SU-DHL-6 (cell line): ENCODE measurements around the gene RIIAD1.

Source experiments
- H2AFZ ChIP-seq: fragments of 200-600 bp; sonication (generic); 2 replicates; pipeline ENCODE4 v1.6.1; 2014; ENCODE audit warnings: low read depth, mild to moderate bottlenecking, moderate library complexity, mixed read lengths, antibody characterized with exemption, low read length; ENCODE audit not compliant: severe bottlenecking
- H3F3A ChIP-seq: fragments of 200-600 bp; shearing (Covaris generic); 2 replicates; pipeline ENCODE4 v1.6.0; 2016; ENCODE audit warnings: antibody characterized with exemption, mild to moderate bottlenecking; ENCODE audit not compliant: insufficient read depth
- H3K27ac ChIP-seq: fragments of 200-600 bp; sonication (generic); 2 replicates; pipeline ENCODE4 v1.5.1; 2016; ENCODE audit warnings: low read depth, mild to moderate bottlenecking, low read length, moderate library complexity, mixed read lengths
- H3K27me3 ChIP-seq: fragments of 200-600 bp; sonication (generic), shearing (Covaris generic); 2 replicates; pipeline ENCODE4 v1.6.0; 2014; ENCODE audit warnings: mild to moderate bottlenecking, low read length
- H3K36me3 ChIP-seq: fragments of 200-600 bp; sonication (generic); 2 replicates; pipeline ENCODE4 v1.6.1; 2014; ENCODE audit warnings: mild to moderate bottlenecking, low read length, mixed read lengths
- H3K4me2 ChIP-seq: fragments of 300-600, 200-600 bp; shearing (Covaris generic), sonication (generic); 2 replicates; pipeline ENCODE4 v1.6.0; 2014; ENCODE audit warnings: low read length, low read depth, mild to moderate bottlenecking; ENCODE audit not compliant: poor library complexity, severe bottlenecking
- H3K4me3 ChIP-seq: fragments of 200-600 bp; sonication (generic); 2 replicates; pipeline ENCODE4 v1.5.1; 2014; ENCODE audit warnings: antibody characterized with exemption, low read length, mild to moderate bottlenecking, mixed read lengths; ENCODE audit not compliant: insufficient read depth, poor library complexity, severe bottlenecking
- H3K79me2 ChIP-seq: fragments of 200-600 bp; sonication (generic); 2 replicates; pipeline ENCODE4 v1.6.1; 2014; ENCODE audit warnings: mild to moderate bottlenecking, low read length, moderate library complexity; ENCODE audit not compliant: insufficient read depth
- H3K9ac ChIP-seq: fragments of 200-600 bp; sonication (generic); 2 replicates; pipeline ENCODE4 v1.7.0; 2014; ENCODE audit warnings: mild to moderate bottlenecking, low read length
- H3K9me2 ChIP-seq: fragments of 200-600 bp; sonication (generic); replicated peaks from 2 replicates; pipeline ENCODE4 v1.6.1; 2014; ENCODE audit warnings: low read length; ENCODE audit not compliant: insufficient read depth
- H3K9me3 ChIP-seq: fragments of 200-600 bp; sonication (generic); 2 replicates; pipeline ENCODE4 v1.6.1; 2014; ENCODE audit warnings: low read length, mixed read lengths; ENCODE audit not compliant: insufficient read depth
- H4K20me1 ChIP-seq: fragments of 200-600 bp; sonication (generic); 2 replicates; pipeline ENCODE4 v1.6.1; 2014; ENCODE audit warnings: low read depth, mild to moderate bottlenecking, antibody characterized with exemption, low read length, moderate library complexity, mixed read lengths
- CTCF ChIP-seq: fragments of 200-600 bp; sonication (generic); IDR thresholded peaks from one replicate; pipeline ENCODE4 v1.5.1; 2017; ENCODE audit warnings: antibody characterized with exemption, mild to moderate bottlenecking, low read length, moderate library complexity; ENCODE audit not compliant: insufficient read depth, poor library complexity, severe bottlenecking
- EZH2phosphoT487 ChIP-seq: fragments of 200-600 bp; sonication (generic), shearing (Covaris generic); conservative IDR thresholded peaks from 2 replicates; pipeline ENCODE4 v1.6.1; 2018; ENCODE audit warnings: mild to moderate bottlenecking, antibody characterized with exemption, low read length, moderate library complexity, mixed read lengths

RIIAD1 gene

GRCh38 chr1:151777317-151777716, 56.0 kb downstream of the RIIAD1 start:
- Histone ChIP-seq H3K36me3 (no peaks in the 10 kb centered on the region), H3K27me3 (no peaks in the 10 kb centered on the region)

More at GRCh38 chr1:151777317-151777716, 56.0 kb downstream of the RIIAD1 start:
- Histone ChIP-seq H3K4me2 (no peak overlapping the region), H3K9ac (no peak overlapping the region), H3K79me2 (no peaks in the 10 kb centered on the region), H3K4me3 (no peak overlapping the region), H4K20me1 (no peaks in the 10 kb centered on the region), H3K27ac (no peak overlapping the region), H3K9me2 (no peaks in the 10 kb centered on the region), H3F3A (no peaks in the 10 kb centered on the region), H2AFZ (no peak overlapping the region), H3K9me3 (no peaks in the 10 kb centered on the region)
- TF ChIP-seq CTCF: no peak
- no peak for TF ChIP-seq EZH2phosphoT487
